Measurements from ENCODE around the gene LMBRD1. TPM values are rescaled to one million over a fixed set of nuclear protein-coding genes. Genes with fewer than 3 reads are reported as not detected.

Gene LMBRD1
- total and polyA plus RNA-seq, 2 donors from 2014 or later: 91.3 to 102 TPM

GRCh38 chr6:69630767-69631166 is 166.0 kb downstream of the LMBRD1 start:
- intact Hi-C loops (cut with DNase I): no loop called here
- TF ChIP-seq CTCF (IDR thresholded peaks at IDR 0.05; ENCODE audit: borderline replicate concordance, extremely low read depth, insufficient read depth): no peak
- no peaks in the 10 kb centered on the region for H3K27me3 ChIP-seq (ENCODE audit: control insufficient read depth, insufficient read depth, low read length)
- no peaks in the 10 kb centered on the region for H3K9me3 ChIP-seq (ENCODE audit: control insufficient read depth in 2 of 3, insufficient read depth in 1 of 3, low read length in 3 of 3)
- no peaks in the 10 kb centered on the region for H3K36me3 ChIP-seq (ENCODE audit: control insufficient read depth in 2 of 3, insufficient read depth in 3 of 3, low read length in 3 of 3)
- H3K9ac ChIP-seq (ENCODE audit: low read length in 3 of 3): no peak overlapping the region
- H3K4me1 ChIP-seq (ENCODE audit: control insufficient read depth in 2 of 3, insufficient read depth in 2 of 3, low read depth in 1 of 3, low read length in 3 of 3): no peaks in the 10 kb centered on the region
- no peak overlapping the region for H3K27ac ChIP-seq (ENCODE audit: low read depth in 2 of 2, low read length in 2 of 2)
- FAIRE-seq (no peak), DNase-seq (no peak)
- H3K4me3 ChIP-seq (ENCODE audit: low read length in 3 of 3): no peak overlapping the region

GRCh38 chr6:69627625-69628024 is 169.2 kb downstream of the LMBRD1 start:
- FAIRE-seq (no peak), DNase-seq (no peak)
- H3K27ac ChIP-seq (ENCODE audit: low read depth in 2 of 2, low read length in 2 of 2): no peak overlapping the region
- H3K4me1 ChIP-seq (ENCODE audit: control insufficient read depth in 2 of 3, insufficient read depth in 2 of 3, low read depth in 1 of 3, low read length in 3 of 3): no peaks in the 10 kb centered on the region
- intact Hi-C loops (cut with DNase I): no loop called here
- H3K9me3 ChIP-seq (ENCODE audit: control insufficient read depth in 2 of 3, insufficient read depth in 1 of 3, low read length in 3 of 3): no peaks in the 10 kb centered on the region
- H3K36me3 ChIP-seq (ENCODE audit: control insufficient read depth in 2 of 3, insufficient read depth in 3 of 3, low read length in 3 of 3): no peaks in the 10 kb centered on the region
- no peaks in the 10 kb centered on the region for H3K27me3 ChIP-seq (ENCODE audit: control insufficient read depth, insufficient read depth, low read length)
- no peak for TF ChIP-seq CTCF (IDR thresholded peaks at IDR 0.05; ENCODE audit: borderline replicate concordance, extremely low read depth, insufficient read depth)
- H3K9ac ChIP-seq (ENCODE audit: low read length in 3 of 3): no peak overlapping the region
- H3K4me3 ChIP-seq (ENCODE audit: low read length in 3 of 3): no peak overlapping the region

- DNase-seq (no peak), FAIRE-seq (no peak)
- intact Hi-C loops (cut with DNase I): no loop called here
- no peak for TF ChIP-seq CTCF (IDR thresholded peaks at IDR 0.05; ENCODE audit: borderline replicate concordance, extremely low read depth, insufficient read depth)
- no peak overlapping the region for H3K4me3 ChIP-seq (ENCODE audit: low read length in 3 of 3)
- no peak overlapping the region for H3K9ac ChIP-seq (ENCODE audit: low read length in 3 of 3)
- H3K27ac ChIP-seq (ENCODE audit: low read depth in 2 of 2, low read length in 2 of 2): no peak overlapping the region
- H3K4me1 ChIP-seq (ENCODE audit: control insufficient read depth in 2 of 3, insufficient read depth in 2 of 3, low read depth in 1 of 3, low read length in 3 of 3): no peaks in the 10 kb centered on the region
- H3K27me3 ChIP-seq (ENCODE audit: control insufficient read depth, insufficient read depth, low read length): no peaks in the 10 kb centered on the region
- H3K36me3 ChIP-seq (ENCODE audit: control insufficient read depth in 2 of 3, insufficient read depth in 3 of 3, low read length in 3 of 3): no peaks in the 10 kb centered on the region
- H3K9me3 ChIP-seq (ENCODE audit: control insufficient read depth in 2 of 3, insufficient read depth in 1 of 3, low read length in 3 of 3): no peaks in the 10 kb centered on the region
These were observed 171.9 kb downstream of the LMBRD1 start for GRCh38 chr6:69624944-69625343.

Other genes starting within 250 kb of the LMBRD1 start
- gene COL19A1, start 69.5 kb upstream of the LMBRD1 start, total RNA-seq: 1.1 TPM
- gene COL19A1, start 69.5 kb upstream of the LMBRD1 start, polyA plus RNA-seq (ENCODE audit: insufficient read depth, low read depth, low replicate concordance): 0.60 TPM